Dendritic cell treated with granulocyte-macrophage colony-stimulating factor and Interleukin-4, amounts not matched to agents 40 ng/mL and 50 ng/mL, for 4 days (primary cell): Measurements from ENCODE around the gene AATK.

ENCODE experiments used
- H3K27ac Mint-ChIP-seq: one replicate; pipeline ENCODE4 v1.8.0; 2022; ENCODE audit warnings: mild to moderate bottlenecking, mixed read lengths
- H3K27me3 Mint-ChIP-seq: one replicate; pipeline ENCODE4 v1.8.0; 2022; ENCODE audit warnings: mild to moderate bottlenecking, mixed read lengths
- H3K36me3 Mint-ChIP-seq: one replicate; pipeline ENCODE4 v1.8.0; 2022; ENCODE audit warnings: low read depth, mixed read lengths
- H3K4me1 Mint-ChIP-seq: one replicate; pipeline ENCODE4 v1.8.0; 2022; ENCODE audit warnings: low read depth, mixed read lengths
- H3K4me3 Mint-ChIP-seq: one replicate; pipeline ENCODE4 v1.8.0; 2022; ENCODE audit warnings: mild to moderate bottlenecking, moderate library complexity, mixed read lengths
- H3K9me3 Mint-ChIP-seq: one replicate; pipeline ENCODE4 v1.8.0; 2022; ENCODE audit warnings: mixed read lengths
- intact Hi-C: fragments of 100-400 bp; cut with micrococcal nuclease; formaldehyde crosslinking; loops from one replicate; pipeline ENCODE4 v1.15.0; 2022

Gene AATK

DNA sequence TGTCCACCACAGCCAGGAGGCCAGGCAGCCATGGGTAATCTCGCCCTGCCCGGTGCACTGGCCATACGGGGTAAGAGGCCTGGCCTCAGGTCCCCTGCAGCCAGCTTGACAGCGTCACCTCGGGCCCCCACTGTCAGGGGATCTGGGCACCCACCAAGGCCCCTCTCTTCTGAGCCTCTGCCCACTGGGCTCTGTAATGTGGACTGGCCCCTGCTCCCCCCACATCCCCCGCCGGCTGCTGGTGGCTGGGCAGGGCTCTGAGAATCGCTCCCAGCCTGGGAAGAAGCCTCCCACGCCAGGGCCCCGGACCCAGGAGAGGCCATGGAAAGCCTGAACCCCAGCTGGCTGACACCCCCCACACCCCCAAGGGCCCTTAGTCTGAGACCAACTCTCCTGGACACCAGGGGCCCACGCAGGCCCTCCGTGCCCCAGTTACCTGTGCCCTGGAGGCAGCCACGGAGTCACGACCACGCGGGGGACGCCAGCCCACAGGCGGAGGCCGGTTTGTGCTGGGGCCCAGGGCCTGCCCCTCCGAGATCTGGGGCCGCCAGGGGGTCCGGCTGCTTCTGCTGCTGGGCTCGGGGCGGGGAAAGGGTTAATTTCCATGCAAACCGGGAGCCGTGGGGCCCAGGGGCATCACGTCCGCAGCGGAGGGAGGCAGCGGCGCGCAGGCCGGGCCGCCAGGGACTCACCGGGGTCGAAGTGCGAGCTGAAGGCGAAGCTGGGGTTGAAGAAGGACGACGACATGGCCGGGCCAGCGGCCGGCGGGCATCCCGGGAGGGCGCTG, 582 bp downstream of the AATK start, which contains the start of gene PVALEF:
PVALEF (plus strand) TSS at position 262 of the 787 bp plus-strand sequence. CDS start 15,720 bp downstream, outside the sequence.
- Mint-ChIP-seq H3K27me3 (peaks cover 51% of the 10 kb centered on the region), H3K27ac (no peak within 1 kb of the TSS), H3K36me3 (no peaks in the 10 kb centered on the region), H3K9me3 (no peaks in the 10 kb centered on the region), H3K4me1 (peaks cover 17% of the 10 kb centered on the region), H3K4me3 (peak within 1 kb of the TSS; percentile 60)
- intact Hi-C loops = no loop called here

DNA sequence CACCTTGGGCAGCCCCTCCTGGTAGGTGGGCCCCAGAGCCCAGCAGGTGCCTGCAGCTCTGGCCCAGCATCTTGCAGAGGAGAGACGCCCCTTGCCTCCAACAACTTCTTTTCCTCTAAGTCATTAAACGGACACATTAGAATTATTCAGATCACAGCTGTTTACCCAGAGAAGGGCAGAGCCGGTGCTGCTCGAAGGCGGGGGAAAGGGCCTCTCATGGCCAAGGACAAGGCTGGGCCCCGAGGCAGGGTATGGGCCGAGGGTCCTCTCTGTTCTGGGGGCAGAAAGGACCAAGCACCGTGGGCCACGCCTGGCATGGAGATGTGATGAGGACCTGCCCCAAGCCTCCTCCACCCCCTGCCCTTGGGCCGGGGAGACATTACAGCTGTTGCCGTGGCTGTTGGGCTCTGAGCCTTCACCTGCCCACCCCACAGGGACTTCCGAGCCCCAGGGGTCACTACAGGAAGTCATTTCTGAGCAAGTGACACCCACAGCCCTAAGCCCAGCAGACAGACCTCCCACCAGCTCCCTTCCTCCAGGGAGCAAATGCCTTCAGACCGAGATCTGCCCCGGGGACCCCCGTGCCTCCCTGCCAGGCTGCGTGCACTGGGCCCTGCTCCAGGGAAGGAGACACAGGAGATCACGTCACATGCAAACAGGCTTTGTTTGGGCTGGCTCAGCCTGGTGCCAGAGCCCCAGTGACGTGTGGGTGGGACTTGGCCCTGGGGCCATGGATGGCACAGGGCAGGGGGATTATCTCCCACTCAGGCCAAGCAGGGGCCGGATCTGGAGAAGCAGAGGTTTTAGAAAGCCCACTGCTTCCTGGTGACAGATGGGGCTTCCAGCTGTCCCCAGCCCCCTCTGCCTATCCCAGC, 1.4 kb downstream of the AATK start:
- Mint-ChIP-seq H3K36me3 (no peaks in the 10 kb centered on the region), H3K4me1 (peaks cover 19% of the 10 kb centered on the region), H3K27ac (no peak overlapping the region), H3K27me3 (peaks cover 51% of the 10 kb centered on the region), H3K9me3 (no peaks in the 10 kb centered on the region), H3K4me3 (no peak overlapping the region)
- intact Hi-C loops = no loop called here

DNA sequence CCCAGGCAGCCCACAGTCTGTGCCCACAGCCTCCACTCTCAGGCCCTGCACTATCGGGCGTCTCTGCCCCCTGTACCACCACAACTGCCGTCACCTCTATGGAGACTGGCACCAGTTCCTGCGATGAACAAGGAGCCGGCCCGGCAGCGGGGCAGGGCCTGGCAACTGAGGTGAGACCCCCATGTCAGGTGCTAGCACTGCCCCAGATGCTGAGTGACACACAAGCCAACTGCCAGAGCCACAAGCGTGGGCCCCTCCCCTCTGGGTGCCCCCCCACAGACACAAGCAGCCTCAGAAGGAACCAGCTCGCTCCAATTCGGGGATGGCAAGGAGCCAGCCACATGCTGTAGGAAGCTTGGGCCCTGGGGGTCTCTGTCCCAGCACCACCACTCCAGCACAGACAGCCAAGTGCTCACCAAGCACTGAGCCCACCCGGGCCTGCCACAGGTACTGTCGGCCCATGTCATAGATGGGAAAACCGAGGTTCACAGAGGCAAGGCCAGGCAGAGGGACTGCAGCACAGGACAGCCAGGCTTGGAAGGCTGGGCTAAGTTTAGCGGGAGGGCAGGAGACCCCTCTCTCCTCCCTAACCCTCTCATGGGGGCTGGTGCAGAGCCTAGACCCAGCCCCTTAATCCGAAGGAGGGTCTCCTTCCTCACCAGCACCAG, 2.2 kb downstream of the AATK start:
- peaks cover 51% of the 10 kb centered on the region for H3K27me3 Mint-ChIP-seq
- H3K36me3 Mint-ChIP-seq = no peaks in the 10 kb centered on the region
- H3K4me3 Mint-ChIP-seq = no peak overlapping the region
- no peaks in the 10 kb centered on the region for H3K9me3 Mint-ChIP-seq
- H3K4me1 Mint-ChIP-seq = peaks cover 25% of the 10 kb centered on the region
- intact Hi-C loops = no loop called here
- no peak overlapping the region for H3K27ac Mint-ChIP-seq

DNA sequence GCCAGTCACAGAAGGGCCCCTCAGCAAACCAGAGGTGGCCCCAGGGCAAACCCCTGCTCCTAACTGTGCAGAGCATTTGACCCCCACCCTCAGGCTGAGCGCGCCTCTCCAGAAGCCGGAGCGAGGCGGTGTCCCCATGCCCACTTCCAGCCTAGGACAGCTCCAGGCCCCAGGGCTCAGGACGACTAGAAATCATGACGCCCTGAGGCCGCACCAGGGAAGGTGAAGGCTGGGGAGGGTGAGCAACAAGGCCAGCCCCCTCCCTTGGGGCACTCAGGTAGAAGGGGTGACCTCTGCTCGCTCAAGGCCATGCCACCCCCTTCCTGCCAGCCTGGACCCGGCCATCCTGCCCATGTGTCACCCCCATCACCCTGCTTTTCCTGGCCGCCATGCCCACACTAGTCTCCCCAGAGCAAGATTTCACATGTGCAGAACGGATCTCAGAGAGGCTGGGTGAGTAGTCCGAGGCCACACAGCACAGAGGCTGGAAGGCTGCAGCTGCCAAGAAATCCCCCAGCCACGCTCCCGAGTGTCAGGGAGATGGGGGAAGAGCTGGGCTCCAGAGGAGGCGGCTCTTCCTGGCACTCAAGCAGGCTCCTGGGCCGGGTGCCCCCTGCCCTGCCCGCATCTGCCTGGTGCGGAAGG, 2.8 kb downstream of the AATK start:
- H3K27ac Mint-ChIP-seq = no peak overlapping the region
- peaks cover 30% of the 10 kb centered on the region for H3K4me1 Mint-ChIP-seq
- peaks cover 51% of the 10 kb centered on the region for H3K27me3 Mint-ChIP-seq
- no peaks in the 10 kb centered on the region for H3K9me3 Mint-ChIP-seq
- H3K4me3 Mint-ChIP-seq = no peak overlapping the region
- intact Hi-C loops = no loop called here
- H3K36me3 Mint-ChIP-seq = no peaks in the 10 kb centered on the region

DNA sequence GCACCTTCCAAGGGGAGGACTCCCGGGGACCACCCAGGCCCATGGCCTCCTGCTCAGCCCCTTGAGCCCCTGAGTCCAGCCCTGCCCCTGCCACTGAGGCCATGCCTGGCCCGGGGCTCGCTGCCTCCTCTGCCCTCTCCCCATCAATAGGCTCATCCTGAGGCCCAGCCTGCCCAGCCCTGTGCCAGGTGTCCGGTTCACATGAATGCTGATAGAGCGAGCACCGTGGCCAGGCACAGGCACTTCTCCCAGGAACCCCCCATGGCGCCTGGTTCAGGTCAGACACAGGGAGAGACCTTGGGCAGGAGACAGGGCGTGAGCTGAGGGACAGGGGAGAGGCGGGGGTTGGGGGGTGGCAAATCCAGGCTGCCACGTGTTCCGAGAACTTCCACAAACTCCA, 3.5 kb downstream of the AATK start:
- peaks cover 50% of the 10 kb centered on the region for H3K27me3 Mint-ChIP-seq
- H3K9me3 Mint-ChIP-seq = no peaks in the 10 kb centered on the region
- no peak overlapping the region for H3K27ac Mint-ChIP-seq
- peaks cover 6% of the 10 kb centered on the region for H3K36me3 Mint-ChIP-seq
- H3K4me1 Mint-ChIP-seq = peaks cover 37% of the 10 kb centered on the region
- intact Hi-C loops = no loop called here
- no peak overlapping the region for H3K4me3 Mint-ChIP-seq

DNA sequence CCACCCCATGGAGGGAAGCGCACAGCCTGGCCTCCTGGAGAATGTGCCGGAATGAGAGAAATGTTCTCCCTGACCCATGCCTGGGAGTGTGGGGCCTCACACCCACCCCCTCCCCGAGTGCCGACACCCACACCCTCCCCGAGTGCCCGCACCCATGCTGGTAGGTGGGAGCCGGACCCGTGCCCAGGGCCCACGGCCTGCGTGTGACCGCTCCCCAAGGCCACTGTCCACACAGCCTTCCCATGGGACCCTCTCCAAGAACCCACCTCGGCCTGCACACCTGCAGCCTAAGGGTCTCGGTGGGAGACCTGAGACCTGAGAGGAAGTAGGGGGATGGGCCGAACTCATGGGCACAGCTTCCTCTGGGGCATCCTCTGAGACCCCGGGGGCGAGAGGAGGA, 4.0 kb downstream of the AATK start:
- Mint-ChIP-seq H3K4me1 (peaks cover 42% of the 10 kb centered on the region), H3K27me3 (peaks cover 45% of the 10 kb centered on the region), H3K4me3 (no peak overlapping the region), H3K27ac (no peak overlapping the region), H3K36me3 (peaks cover 7% of the 10 kb centered on the region), H3K9me3 (no peaks in the 10 kb centered on the region)
- intact Hi-C loops = loop anchor here (2.0 kb wide), 1 partner anchor 19 kb away; no protein-coding TSS in a partner anchor

DNA sequence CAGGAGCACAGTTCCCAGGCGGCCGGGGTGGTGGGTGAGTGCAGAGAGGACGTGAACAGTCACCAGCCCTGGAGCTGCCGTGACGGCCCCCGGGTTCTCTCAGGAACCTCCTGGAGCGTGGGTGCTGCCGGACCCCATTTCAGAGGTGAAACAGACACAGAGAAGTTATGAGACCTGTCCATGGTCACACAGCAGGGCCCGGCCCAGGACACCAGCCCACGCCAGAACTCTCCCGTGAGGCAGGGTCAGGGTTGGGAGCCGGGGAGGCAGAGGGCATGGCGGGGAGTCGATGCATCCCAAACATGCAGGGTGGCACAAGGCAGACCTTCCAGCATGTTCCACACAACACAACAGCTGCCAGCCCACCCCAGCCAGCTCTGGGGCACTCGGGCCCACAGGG, 4.5 kb downstream of the AATK start:
- Mint-ChIP-seq H3K9me3 (no peaks in the 10 kb centered on the region), H3K4me1 (peaks cover 47% of the 10 kb centered on the region), H3K4me3 (no peak overlapping the region), H3K36me3 (peaks cover 7% of the 10 kb centered on the region), H3K27ac (peak overlapping the region; percentile 75), H3K27me3 (peaks cover 40% of the 10 kb centered on the region)
- intact Hi-C loops = loop anchor here (2.0 kb wide), 1 partner anchor 19 kb away; no protein-coding TSS in a partner anchor

DNA sequence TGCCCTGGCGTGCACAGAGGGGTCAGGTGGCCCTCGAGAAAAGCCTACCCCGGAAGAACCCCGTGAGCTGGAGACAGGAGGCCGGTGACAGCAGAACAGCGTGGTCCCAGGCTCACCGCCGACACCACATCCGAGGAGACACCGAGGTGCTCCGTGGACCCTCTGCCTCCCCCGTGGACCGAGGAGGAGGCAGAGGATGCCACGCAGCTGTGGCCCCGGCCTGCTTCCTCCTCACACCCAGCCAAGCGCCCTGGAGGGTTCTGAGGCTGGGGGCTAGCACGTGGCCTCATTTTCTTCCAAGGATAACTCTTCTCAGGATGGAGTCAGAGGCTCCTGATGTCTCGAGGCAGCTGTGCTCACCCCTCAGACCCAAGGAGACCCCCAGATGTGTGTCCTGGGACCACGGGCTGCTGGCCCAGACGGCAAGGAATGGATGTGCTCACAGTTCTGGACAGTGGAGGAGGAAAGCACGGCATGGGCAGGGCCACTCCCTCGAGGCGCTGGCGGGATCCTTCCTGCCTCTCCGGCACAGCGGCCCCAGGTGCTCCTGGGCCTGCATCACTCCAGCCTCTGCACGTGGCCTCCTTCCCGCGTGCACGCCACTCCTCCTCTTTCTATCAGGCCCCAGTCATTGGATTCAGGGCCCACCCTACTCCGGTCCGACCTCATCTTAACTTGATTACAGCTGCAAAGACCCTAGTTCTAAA, 5.1 kb downstream of the AATK start:
- H3K9me3 Mint-ChIP-seq = no peaks in the 10 kb centered on the region
- intact Hi-C loops = loop anchor here (2.0 kb wide), 1 partner anchor 18 kb away; no protein-coding TSS in a partner anchor
- peaks cover 48% of the 10 kb centered on the region for H3K4me1 Mint-ChIP-seq
- H3K4me3 Mint-ChIP-seq = peak overlapping the region; percentile 69
- H3K27me3 Mint-ChIP-seq = peaks cover 38% of the 10 kb centered on the region
- peak overlapping the region; percentile 75 for H3K27ac Mint-ChIP-seq
- H3K36me3 Mint-ChIP-seq = peaks cover 7% of the 10 kb centered on the region

DNA sequence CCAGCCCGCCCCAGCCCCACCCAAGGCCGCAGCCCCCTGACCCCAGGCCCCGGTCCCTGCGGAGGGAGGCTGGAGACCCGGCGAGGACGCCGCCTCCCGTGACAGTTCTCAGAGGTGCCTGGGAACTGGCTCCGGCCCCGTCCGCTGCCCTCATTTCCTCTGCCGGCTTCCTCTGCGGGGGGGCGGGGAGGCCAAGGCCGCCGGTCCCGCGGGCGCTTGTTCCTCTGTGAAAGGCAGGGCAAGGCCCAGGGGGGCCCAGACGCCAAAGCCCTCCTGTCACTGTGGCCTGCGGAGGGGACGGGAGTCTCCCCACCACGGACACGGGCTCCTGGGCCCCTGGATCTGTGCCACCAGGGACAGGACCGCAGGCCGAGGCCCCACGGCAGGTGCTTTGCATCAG, 5.7 kb downstream of the AATK start:
- Mint-ChIP-seq H3K36me3 (peaks cover 7% of the 10 kb centered on the region), H3K27me3 (peaks cover 34% of the 10 kb centered on the region), H3K9me3 (no peaks in the 10 kb centered on the region), H3K27ac (peak overlapping the region; percentile 75), H3K4me3 (peak overlapping the region; percentile 69), H3K4me1 (peaks cover 45% of the 10 kb centered on the region)
- intact Hi-C loops = loop anchor here (2.0 kb wide), 1 partner anchor 18 kb away; no protein-coding TSS in a partner anchor

DNA sequence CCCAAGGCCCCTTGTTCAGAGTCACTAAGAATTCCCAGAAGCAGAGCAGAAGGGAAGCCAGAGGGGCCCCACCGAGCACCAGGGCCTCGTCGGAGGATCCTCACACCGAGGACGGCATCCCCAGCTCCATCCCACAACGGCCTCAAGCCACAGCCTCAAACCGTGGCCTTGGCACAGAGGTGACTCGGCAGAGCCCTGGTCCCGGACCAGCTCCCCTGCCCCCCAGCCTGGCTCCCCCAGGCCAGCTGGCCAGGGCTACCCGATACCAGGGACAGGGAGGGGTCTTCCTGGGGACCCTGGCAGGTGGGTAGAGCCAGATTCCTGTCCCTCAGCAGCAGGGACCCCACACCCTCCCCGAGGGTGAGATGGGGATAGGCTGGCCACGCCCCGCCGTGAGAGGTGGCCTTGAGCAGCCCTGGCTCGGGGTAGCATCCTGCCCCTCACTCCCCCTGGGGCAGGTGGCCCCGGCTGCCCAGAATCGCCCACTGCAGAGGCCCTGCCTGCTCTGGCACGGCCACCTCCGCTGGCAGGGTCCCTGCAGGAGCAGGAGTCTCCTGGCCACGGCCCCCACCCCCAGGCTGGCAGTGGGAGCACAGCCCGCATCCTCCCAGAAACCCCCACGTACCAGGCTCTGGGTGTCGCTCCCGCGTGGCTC, 6.3 kb downstream of the AATK start:
- H3K9me3 Mint-ChIP-seq = peaks cover 5% of the 10 kb centered on the region
- peaks cover 7% of the 10 kb centered on the region for H3K36me3 Mint-ChIP-seq
- intact Hi-C loops = loop anchor here (2.0 kb wide), 1 partner anchor 17 kb away; no protein-coding TSS in a partner anchor
- peaks cover 46% of the 10 kb centered on the region for H3K4me1 Mint-ChIP-seq
- H3K4me3 Mint-ChIP-seq = peak overlapping the region; percentile 69
- H3K27ac Mint-ChIP-seq = peak overlapping the region; percentile 75
- peaks cover 28% of the 10 kb centered on the region for H3K27me3 Mint-ChIP-seq

DNA sequence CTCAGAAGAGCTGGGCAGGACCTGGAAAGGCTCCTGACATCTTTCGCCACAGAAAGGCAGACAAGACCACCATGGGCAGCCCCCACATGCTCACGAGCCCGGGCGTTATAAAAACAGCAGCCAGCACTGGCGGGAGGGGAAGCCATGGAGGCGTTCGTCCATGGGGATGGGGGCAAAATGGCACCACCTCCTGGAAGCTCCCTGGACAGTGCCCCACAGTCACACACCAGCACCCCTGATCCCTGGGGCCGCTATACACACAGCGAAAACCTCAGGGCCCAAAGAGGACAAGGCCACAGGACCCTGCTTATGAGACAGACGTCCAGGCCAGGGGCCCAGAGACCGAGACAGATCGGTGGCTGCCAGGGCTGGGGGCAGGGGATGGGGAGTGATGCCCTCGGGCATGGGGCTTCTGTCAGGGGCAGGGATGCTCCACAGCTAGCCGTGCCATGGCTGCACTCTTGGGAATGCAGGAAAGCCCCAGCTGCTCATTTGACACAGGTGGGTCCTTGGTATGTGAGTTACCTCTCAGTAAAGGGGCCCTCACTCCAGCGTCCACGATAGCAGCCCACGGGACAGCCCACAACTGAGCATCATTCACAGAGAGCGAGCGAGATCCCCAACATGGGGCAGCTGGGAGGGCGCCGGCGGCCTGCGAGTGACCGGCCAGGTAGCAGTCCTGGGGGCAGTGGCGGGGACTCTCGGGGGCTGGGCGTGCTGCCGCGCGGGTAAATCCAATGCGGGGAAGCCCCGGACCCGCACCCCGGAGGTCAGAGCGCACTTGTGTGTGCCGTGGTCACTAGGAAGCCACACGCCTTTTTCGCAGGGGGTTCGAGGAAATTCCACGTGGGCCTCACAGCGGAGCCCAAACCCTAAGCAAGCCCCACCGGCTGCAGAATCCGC, 7.1 kb downstream of the AATK start:
- Mint-ChIP-seq H3K4me1 (peaks cover 49% of the 10 kb centered on the region), H3K4me3 (peak overlapping the region; percentile 70), H3K27me3 (peaks cover 21% of the 10 kb centered on the region), H3K27ac (peak overlapping the region; percentile 75), H3K36me3 (peaks cover 7% of the 10 kb centered on the region), H3K9me3 (peaks cover 6% of the 10 kb centered on the region)
- intact Hi-C loops = no loop called here
